Mesothelial cell of epicardium (in vitro differentiated cells): ENCODE measurements around the gene MYL9. TPM values are rescaled to one million over a fixed set of nuclear protein-coding genes. Genes with fewer than 3 reads are reported as not detected.

ENCODE experiments used
- DNase-seq, 2 experiments: peaks; one replicate each; pipeline ENCODE4 v3.0.0; 2021; ENCODE audit warnings: low spot score in 2 of 2; ENCODE audit not compliant: unreplicated experiment in 2 of 2
- H3K27ac Mint-ChIP-seq: 2 replicates; pipeline ENCODE4 v1.8.0; 2021; ENCODE audit warnings: mixed read lengths
- H3K27me3 Mint-ChIP-seq: 2 replicates; pipeline ENCODE4 v1.8.0; 2021; ENCODE audit warnings: low read depth, mixed read lengths
- H3K36me3 Mint-ChIP-seq: 2 replicates; pipeline ENCODE4 v1.8.0; 2021; ENCODE audit warnings: mixed read lengths
- H3K4me1 Mint-ChIP-seq: 2 replicates; pipeline ENCODE4 v1.8.0; 2021; ENCODE audit warnings: mixed read lengths
- H3K4me3 Mint-ChIP-seq: 2 replicates; pipeline ENCODE4 v1.8.0; 2021; ENCODE audit warnings: mild to moderate bottlenecking, moderate library complexity, mixed read lengths
- H3K9me3 Mint-ChIP-seq: 2 replicates; pipeline ENCODE4 v1.8.0; 2021; ENCODE audit warnings: mixed read lengths
- CTCF ChIP-seq: fragments of 200-600 bp; sonication (generic); IDR thresholded peaks from one replicate; pipeline ENCODE4 v1.5.0; 2021; ENCODE audit warnings: antibody characterized with exemption; ENCODE audit not compliant: unreplicated experiment
- total RNA-seq: library from RNA; stranded (reverse); gene quantifications from 3 replicates; pipeline ENCODE4 v1.2.1, GENCODE V29; 2021

Gene MYL9
- total RNA-seq, 1 donor from 2014 or later, result 238 TPM

- Mint-ChIP-seq H3K4me3 (no peak overlapping the region), H3K36me3 (peaks cover 45% of the 10 kb centered on the region), H3K9me3 (no peaks in the 10 kb centered on the region), H3K27me3 (no peaks in the 10 kb centered on the region), H3K4me1 (no peaks in the 10 kb centered on the region), H3K27ac (no peak overlapping the region)
- no peak for DNase-seq
- TF ChIP-seq CTCF, result no peak
These were observed 18.0 kb upstream of the MYL9 start for GRCh38 chr20:36523341-36523740.

GRCh38 chr20:36525620-36526365, 15.5 kb upstream of the MYL9 start:
- H3K27ac Mint-ChIP-seq, result no peak overlapping the region
- no peaks in the 10 kb centered on the region for H3K9me3 Mint-ChIP-seq
- no peaks in the 10 kb centered on the region for H3K4me1 Mint-ChIP-seq
- no peak overlapping the region for H3K4me3 Mint-ChIP-seq
- no peaks in the 10 kb centered on the region for H3K27me3 Mint-ChIP-seq
- no peak for TF ChIP-seq CTCF
- no peak for DNase-seq
- peaks cover 46% of the 10 kb centered on the region for H3K36me3 Mint-ChIP-seq

GRCh38 chr20:36526521-36527011, 14.8 kb upstream of the MYL9 start:
- H3K27me3 Mint-ChIP-seq, result no peaks in the 10 kb centered on the region

GRCh38 chr20:36527331-36528125, 13.8 kb upstream of the MYL9 start:
- no peaks in the 10 kb centered on the region for H3K4me1 Mint-ChIP-seq
- H3K36me3 Mint-ChIP-seq, result peaks cover 42% of the 10 kb centered on the region
- no peak for DNase-seq
- H3K9me3 Mint-ChIP-seq, result no peaks in the 10 kb centered on the region
- H3K4me3 Mint-ChIP-seq, result no peak overlapping the region
- H3K27ac Mint-ChIP-seq, result peak overlapping the region; percentile 47
- TF ChIP-seq CTCF, result no peak
- no peaks in the 10 kb centered on the region for H3K27me3 Mint-ChIP-seq

More at GRCh38 chr20:36526521-36527011, 14.8 kb upstream of the MYL9 start:
- H3K4me1 Mint-ChIP-seq, result no peaks in the 10 kb centered on the region
- TF ChIP-seq CTCF, result no peak
- no peak for DNase-seq
- H3K9me3 Mint-ChIP-seq, result no peaks in the 10 kb centered on the region
- H3K4me3 Mint-ChIP-seq, result no peak overlapping the region
- peaks cover 46% of the 10 kb centered on the region for H3K36me3 Mint-ChIP-seq
- peak overlapping the region; percentile 50 for H3K27ac Mint-ChIP-seq

GRCh38 chr20:36528176-36528874, 13.0 kb upstream of the MYL9 start:
- Mint-ChIP-seq H3K27me3 (no peaks in the 10 kb centered on the region), H3K27ac (no peak overlapping the region), H3K9me3 (no peaks in the 10 kb centered on the region), H3K4me1 (no peaks in the 10 kb centered on the region), H3K4me3 (no peak overlapping the region), H3K36me3 (peaks cover 42% of the 10 kb centered on the region)
- TF ChIP-seq CTCF, result no peak
- no peak for DNase-seq
